Measurements from ENCODE around the gene THRAP3. TPM values are rescaled to one million over a fixed set of nuclear protein-coding genes. Genes with fewer than 3 reads are reported as not detected.
"Not testable (repeated sequence)": the region's sequence is repeated elsewhere in the genome, so short reads cannot be mapped to it uniquely, and the experiment has no call there.

The THRAP3 gene, protein sequence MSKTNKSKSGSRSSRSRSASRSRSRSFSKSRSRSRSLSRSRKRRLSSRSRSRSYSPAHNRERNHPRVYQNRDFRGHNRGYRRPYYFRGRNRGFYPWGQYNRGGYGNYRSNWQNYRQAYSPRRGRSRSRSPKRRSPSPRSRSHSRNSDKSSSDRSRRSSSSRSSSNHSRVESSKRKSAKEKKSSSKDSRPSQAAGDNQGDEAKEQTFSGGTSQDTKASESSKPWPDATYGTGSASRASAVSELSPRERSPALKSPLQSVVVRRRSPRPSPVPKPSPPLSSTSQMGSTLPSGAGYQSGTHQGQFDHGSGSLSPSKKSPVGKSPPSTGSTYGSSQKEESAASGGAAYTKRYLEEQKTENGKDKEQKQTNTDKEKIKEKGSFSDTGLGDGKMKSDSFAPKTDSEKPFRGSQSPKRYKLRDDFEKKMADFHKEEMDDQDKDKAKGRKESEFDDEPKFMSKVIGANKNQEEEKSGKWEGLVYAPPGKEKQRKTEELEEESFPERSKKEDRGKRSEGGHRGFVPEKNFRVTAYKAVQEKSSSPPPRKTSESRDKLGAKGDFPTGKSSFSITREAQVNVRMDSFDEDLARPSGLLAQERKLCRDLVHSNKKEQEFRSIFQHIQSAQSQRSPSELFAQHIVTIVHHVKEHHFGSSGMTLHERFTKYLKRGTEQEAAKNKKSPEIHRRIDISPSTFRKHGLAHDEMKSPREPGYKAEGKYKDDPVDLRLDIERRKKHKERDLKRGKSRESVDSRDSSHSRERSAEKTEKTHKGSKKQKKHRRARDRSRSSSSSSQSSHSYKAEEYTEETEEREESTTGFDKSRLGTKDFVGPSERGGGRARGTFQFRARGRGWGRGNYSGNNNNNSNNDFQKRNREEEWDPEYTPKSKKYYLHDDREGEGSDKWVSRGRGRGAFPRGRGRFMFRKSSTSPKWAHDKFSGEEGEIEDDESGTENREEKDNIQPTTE
- 83.5 and 115 TPM in 2 replicates for total RNA-seq (2014; rRNA removed; shearing (Covaris generic))

GRCh38 chr1:36223996-36224536 lies at the start of gene THRAP3:
Gene THRAP3 (plus strand): TSS chr1:36224443. CDS start chr1:36282564, 58,121 bp downstream.
- peak; percentile 99 for DNase-seq (ENCODE audit: low spot score)
- in situ Hi-C loops (cut with HindIII; ENCODE audit: low sequenced_read_pairs) = no loop called here

GRCh38 chr1:36174713-36175112 lies 49.5 kb upstream of the THRAP3 start:
- DNase-seq (ENCODE audit: low spot score) = no peak

DNA sequence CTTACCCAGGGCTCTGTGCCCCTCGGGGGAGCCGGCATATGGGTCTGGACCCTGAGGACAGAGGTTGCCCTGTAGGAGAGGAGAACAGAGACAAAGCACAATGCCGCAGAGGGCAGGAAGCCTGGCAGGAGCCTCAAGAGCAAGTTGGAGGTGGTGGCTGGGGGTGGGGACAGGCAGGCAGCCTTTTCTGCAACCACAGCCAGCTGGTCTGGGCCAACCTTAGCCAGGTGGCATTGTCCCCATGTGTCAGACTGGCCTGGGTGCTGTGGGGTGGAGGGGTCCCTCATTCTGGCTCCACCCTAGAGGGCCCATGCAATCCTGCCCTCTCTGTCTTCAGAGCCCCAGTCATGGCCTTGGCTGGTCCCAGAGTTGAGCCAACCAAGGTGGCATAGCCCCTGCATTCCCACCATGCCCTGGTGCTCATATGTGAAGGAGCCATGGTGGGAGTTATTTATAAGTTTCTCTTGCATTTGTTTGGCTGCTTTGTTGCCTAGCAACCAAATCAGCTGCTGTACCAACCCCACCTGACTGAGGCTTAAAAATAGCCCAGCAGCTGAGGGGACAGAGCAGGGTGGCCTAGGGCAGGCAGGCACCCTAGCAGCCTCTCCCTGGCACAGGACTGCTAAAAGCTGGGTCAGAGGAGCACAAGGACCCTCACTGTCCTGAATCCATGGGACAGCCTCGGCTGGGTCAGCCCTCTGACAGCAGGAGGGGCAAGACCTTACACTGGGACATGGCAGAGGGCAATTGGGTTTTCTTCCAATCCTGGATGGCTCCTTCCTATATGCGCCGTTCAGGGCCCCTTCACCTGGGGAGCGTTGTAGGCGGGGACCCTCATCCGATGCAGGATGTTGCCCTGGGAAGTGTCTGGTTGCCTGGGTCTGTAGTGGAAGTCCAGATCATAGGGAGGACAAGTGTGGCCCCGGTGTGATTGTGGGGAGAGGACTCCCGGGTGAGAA lies 48.8 kb upstream of the THRAP3 start:
- in situ Hi-C loops (cut with HindIII; ENCODE audit: low sequenced_read_pairs) = no loop called here

More at GRCh38 chr1:36174713-36175112, 49.5 kb upstream of the THRAP3 start:
- in situ Hi-C loops (cut with HindIII; ENCODE audit: low sequenced_read_pairs) = no loop called here

DNA sequence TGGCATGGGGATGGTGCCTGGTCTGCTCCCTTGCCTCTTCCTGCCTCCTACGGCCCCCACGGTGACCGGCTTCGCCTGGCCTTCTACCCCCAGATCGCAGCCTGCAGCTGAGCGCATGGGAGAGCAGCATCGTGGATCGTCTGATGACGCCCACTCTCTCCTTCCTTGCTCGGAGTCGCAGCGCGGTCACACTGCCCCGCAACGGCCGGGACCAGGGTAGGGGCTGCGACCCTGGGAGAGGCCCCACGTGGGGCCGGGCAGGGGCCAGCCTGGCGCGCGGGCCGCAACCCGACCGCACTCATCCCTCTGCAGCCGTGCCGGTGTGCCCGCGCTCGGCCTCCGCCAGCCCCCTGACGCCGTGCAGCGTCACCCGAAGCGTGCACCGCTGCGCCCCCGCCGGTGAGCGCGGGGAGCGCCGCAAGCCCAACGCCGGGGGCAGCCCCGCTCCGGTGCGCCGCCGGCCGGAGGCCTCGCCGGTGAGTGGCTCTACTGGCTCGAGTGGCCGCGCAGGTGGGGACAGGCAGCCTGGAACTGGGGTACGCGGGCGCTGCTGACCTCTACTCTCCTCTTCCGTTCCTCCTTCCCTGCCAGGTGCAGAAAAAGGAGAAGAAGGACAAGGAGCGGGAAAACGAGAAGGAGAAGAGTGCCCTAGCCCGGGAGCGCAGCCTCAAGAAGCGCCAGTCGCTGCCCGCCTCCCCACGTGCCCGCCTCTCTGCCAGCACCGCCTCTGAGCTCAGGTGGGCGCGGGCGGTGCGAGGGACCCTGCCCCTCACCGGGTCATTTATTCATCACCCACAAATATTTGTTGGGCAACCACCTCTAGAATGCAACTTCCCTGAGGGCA lies 47.9 kb upstream of the THRAP3 start:
- DNase-seq (ENCODE audit: low spot score) = no peak
- in situ Hi-C loops (cut with HindIII; ENCODE audit: low sequenced_read_pairs) = no loop called here

More for the DNA sequence above, 48.8 kb upstream of the THRAP3 start:
- peak; percentile 79 for DNase-seq (ENCODE audit: low spot score)

GRCh38 chr1:36177589-36178431 lies 46.4 kb upstream of the THRAP3 start:
- no peak for DNase-seq (ENCODE audit: low spot score)
- in situ Hi-C loops (cut with HindIII; ENCODE audit: low sequenced_read_pairs) = no loop called here

- no peak for DNase-seq (ENCODE audit: low spot score)
Observed at GRCh38 chr1:36178471-36179219, 45.6 kb upstream of the THRAP3 start.

GRCh38 chr1:36179220-36179600 lies 45.0 kb upstream of the THRAP3 start:
- no peak for DNase-seq (ENCODE audit: low spot score)
- in situ Hi-C loops (cut with HindIII; ENCODE audit: low sequenced_read_pairs) = no loop called here

More at GRCh38 chr1:36178471-36179219, 45.6 kb upstream of the THRAP3 start:
- in situ Hi-C loops (cut with HindIII; ENCODE audit: low sequenced_read_pairs) = no loop called here

DNA sequence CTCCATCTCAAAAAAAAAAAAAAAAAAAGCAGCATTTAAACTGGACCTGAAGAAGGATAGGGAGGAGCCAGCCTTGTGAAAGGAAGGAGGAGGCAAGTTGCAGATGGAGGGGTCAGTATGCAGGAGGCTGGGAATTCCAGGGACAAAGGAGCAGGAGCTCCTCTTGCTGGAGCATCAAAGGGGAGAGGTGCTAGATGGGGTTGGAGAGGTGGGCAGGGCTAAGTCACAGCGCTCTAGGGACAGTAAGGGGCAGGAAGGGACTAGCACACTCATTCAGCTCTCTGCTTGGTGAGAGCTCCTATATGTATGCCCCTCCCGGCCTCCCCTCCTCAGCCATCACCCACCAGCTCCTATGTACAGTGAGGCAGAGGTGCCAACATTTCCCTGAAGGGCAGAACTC lies 41.5 kb upstream of the THRAP3 start:
- in situ Hi-C loops (cut with HindIII; ENCODE audit: low sequenced_read_pairs) = no loop called here

DNA sequence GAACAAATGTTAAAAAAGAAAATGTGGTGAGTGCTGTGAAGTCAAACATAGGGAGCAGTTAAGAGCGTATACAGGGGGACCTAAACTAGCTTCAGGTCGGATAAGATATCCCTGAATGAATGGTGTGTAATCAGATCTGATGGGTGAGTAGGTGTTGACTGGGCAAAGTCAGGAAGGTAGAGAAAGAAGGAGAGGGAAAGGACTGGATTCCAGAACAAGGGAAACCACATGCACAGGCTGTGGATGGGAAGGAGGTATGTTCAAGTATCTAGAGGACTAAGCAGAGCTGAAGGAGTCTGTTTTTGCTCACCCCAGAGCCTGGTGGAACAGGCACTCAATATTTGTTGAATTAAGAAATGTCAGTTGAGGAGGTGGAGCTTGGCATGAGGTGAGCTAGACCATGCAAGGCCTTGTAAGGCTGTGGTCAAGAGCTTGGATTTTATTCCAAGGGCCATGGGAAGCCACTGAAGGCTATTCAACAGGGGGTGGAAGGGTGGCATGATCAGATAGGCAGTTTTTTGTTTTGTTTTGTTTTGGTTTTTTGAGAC lies 40.9 kb upstream of the THRAP3 start:
- DNase-seq (ENCODE audit: low spot score) = no peak
- in situ Hi-C loops (cut with HindIII; ENCODE audit: low sequenced_read_pairs) = no loop called here

More for the DNA sequence above, 41.5 kb upstream of the THRAP3 start:
- no peak for DNase-seq (ENCODE audit: low spot score)

DNA sequence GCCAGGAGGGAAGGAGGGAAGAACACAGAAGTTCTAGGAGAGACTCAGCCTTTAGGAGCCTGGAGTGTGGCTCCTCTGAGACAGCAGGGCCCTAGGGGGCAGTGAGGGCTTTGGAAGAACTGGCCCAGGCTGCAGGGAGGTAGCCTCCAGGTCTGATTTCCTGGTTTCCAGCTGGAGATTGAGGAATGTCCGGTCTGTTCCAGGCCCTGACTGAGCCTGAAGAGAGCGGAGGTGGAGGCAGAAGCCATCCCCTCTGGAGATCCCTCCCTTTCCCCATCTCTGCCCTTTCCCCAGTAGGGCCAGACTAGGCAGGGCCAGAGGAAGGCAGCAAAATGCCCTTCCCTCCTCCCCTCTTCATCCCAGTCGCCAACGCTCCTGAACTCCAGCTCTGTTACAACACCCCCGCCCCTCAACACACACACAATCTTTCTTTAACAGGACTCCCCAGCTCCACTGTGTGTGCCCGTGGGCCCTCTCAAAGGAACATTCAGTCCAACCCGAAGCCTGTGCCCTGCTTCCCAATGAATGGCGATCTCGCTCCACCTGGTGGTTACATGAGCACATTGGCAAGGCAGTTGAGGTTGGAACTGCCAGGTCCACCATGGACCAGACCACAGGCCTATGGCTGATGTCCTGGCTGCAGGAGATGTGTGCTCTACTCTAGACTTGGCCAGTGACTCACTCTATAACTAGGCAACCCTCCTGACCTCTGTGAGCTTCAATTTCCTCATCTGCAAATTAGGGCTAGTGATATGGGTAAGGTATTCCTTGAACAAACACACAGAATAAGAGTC lies 36.2 kb upstream of the THRAP3 start:
- peak; percentile 95 for DNase-seq (ENCODE audit: low spot score)
- in situ Hi-C loops (cut with HindIII; ENCODE audit: low sequenced_read_pairs) = no loop called here

- DNase-seq (ENCODE audit: low spot score); in situ Hi-C loops (cut with HindIII; ENCODE audit: low sequenced_read_pairs): not testable (repeated sequence)
Observed at GRCh38 chr1:36196805-36197204, 27.4 kb upstream of the THRAP3 start.

DNA sequence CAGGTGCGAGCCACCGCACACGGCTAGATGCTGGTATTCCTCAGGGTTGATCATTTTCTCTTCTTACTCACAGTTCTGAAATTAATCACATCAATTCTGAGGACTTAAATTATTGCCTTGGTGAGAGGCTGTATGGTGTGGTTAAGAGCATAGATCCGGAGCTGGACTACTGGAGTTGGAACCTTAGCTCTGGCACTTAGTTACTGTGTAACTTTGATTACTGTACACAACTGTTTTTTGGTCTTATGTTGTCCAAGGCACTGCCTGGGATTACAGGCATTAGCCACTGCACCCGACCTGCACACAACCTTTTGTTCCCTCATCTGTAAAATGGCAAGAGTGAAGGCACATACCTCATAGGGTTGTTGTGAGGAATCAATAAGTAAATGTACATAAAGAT lies 25.6 kb upstream of the THRAP3 start:
- DNase-seq (ENCODE audit: low spot score) = no peak
- in situ Hi-C loops (cut with HindIII; ENCODE audit: low sequenced_read_pairs) = no loop called here

- no peak for DNase-seq (ENCODE audit: low spot score)
- in situ Hi-C loops (cut with HindIII; ENCODE audit: low sequenced_read_pairs) = no loop called here
Observed at GRCh38 chr1:36199934-36200741, 24.1 kb upstream of the THRAP3 start.

- in situ Hi-C loops (cut with HindIII; ENCODE audit: low sequenced_read_pairs) = no loop called here
- no peak for DNase-seq (ENCODE audit: low spot score)
Observed at GRCh38 chr1:36203027-36203553, 21.2 kb upstream of the THRAP3 start.

Measured in G401 (cell line).